AG04449 (cell line): ENCODE measurements around the gene DIAPH3.
A peak's percentile ranks its signal among the peaks of the same experiment; 100 is the strongest.

Experiments used
- CTCF ChIA-PET: fragments of 350-600 bp; formaldehyde crosslinking; extraction: SDS; loops from one replicate; lab custom pipeline; 2021; ENCODE audit warnings: antibody characterized with exemption; lab: Yijun Ruan, JAX
- POLR2A ChIA-PET: fragments of 400-600, 350-600 bp; formaldehyde crosslinking; extraction: SDS; loops from one replicate; lab custom pipeline; 2020; ENCODE audit warnings: antibody characterized with exemption, inconsistent platforms; lab: Yijun Ruan, JAX
- DNase-seq: peaks from one replicate; pipeline ENCODE4 v3.0.0-alpha.2; 2010; ENCODE audit warnings: low read depth, low spot score
- H3K4me3 ChIP-seq: 2 replicates; pipeline ENCODE4 v1.5.1; 2011; ENCODE audit warnings: low read depth, mild to moderate bottlenecking, control low read depth, low read length
- CTCF ChIP-seq: IDR thresholded peaks from one replicate; pipeline ENCODE4 v1.5.1; 2011; ENCODE audit warnings: mild to moderate bottlenecking, moderate library complexity, low read length, control low read depth, inconsistent platforms; ENCODE audit not compliant: insufficient read depth; ENCODE audit errors: missing control alignments

Gene DIAPH3

GRCh38 chr13:60137911-60138560 lies 25.7 kb downstream of the DIAPH3 start:
- TF ChIP-seq CTCF: no peak
- POLR2A ChIA-PET: no interaction called here
- H3K4me3 ChIP-seq: no peak overlapping the region
- CTCF ChIA-PET: no interaction called here
- DNase-seq: no peak

- no peak for TF ChIP-seq CTCF
- no peak for DNase-seq
- no peak overlapping the region for H3K4me3 ChIP-seq
- POLR2A ChIA-PET: no interaction called here
- CTCF ChIA-PET: interaction anchor here (0.8 to 1.1 kb wide), 2 partner anchors 13 to 23 kb away, joined by 3 read pairs; no protein-coding TSS in a partner anchor
Observed at GRCh38 chr13:60135344-60135743, 28.4 kb downstream of the DIAPH3 start.

GRCh38 chr13:60134376-60134775 lies 29.4 kb downstream of the DIAPH3 start:
- ChIA-PET POLR2A (no interaction called here), CTCF (interaction anchor here (0.7 to 1.1 kb wide), 3 partner anchors 12 to 741 kb away, joined by 3 read pairs; no protein-coding TSS in a partner anchor)
- no peak for DNase-seq
- H3K4me3 ChIP-seq: no peak overlapping the region
- peak; percentile 9 for TF ChIP-seq CTCF

GRCh38 chr13:60121337-60121687 lies 42.4 kb downstream of the DIAPH3 start:
- no peak overlapping the region for H3K4me3 ChIP-seq
- TF ChIP-seq CTCF: no peak
- ChIA-PET CTCF (no interaction called here), POLR2A (no interaction called here)
- DNase-seq: no peak

- ChIA-PET CTCF (no interaction called here), POLR2A (no interaction called here)
- no peak for DNase-seq
- H3K4me3 ChIP-seq: no peak overlapping the region
- TF ChIP-seq CTCF: no peak
Observed at GRCh38 chr13:60120617-60121336, 43.0 kb downstream of the DIAPH3 start.

DNA sequence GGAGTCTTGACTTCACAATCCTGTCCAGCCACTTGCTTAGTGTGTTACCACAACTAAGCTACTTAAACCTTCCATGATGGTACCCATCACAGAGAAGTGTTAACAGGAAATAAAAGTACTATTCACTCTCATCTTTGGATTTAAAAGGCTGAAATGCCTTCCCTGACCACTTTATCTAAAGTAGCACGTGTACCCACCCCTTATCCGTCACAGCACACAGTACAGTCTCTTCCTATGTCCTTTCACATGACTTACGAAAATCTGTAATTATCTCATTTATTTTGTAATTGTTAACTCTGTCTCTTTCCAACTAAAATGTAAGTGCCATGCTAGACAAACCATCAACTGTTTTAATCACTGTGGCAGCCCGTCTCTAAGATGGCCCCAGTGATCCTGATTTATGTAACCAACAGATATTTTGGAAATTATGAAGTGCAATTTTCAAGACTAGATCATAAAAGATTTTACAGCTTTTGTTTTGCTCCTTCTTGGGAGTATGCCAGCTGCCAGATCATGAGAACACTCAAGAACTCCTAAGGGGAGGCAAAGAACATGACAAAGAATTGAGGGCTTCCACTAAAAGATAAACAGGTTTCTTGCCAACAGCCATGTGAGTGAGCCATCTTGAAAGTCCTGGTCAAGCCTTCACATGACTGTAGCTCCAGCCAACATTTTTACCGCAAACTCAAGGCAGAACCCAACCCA lies 44.9 kb downstream of the DIAPH3 start:
- DNase-seq: no peak
- no peak for TF ChIP-seq CTCF
- POLR2A ChIA-PET: no interaction called here
- CTCF ChIA-PET: no interaction called here
- H3K4me3 ChIP-seq: no peak overlapping the region
